Germinal center (tissue), 1 donor: ENCODE measurements around the gene CEP57.
A peak's percentile ranks its signal among the peaks of the same experiment; 100 is the strongest.
"Not testable (repeated sequence)": the region's sequence is repeated elsewhere in the genome, so short reads cannot be mapped to it uniquely, and the experiment has no call there.

ENCODE experiments used
- DNase-seq: peaks from one replicate; pipeline ENCODE4 v3.0.0; 2012; ENCODE audit warnings: mixed read lengths, low spot score

The CEP57 gene

GRCh38 chr11:95796501-95796900, 6.2 kb downstream of the CEP57 start:
- DNase-seq: no peak

- DNase-seq: no peak
Observed at GRCh38 chr11:95799546-95799945, 9.2 kb downstream of the CEP57 start.

- no peak for DNase-seq
Observed at GRCh38 chr11:95800438-95800837, 10.1 kb downstream of the CEP57 start.

GRCh38 chr11:95802806-95803205, 12.5 kb downstream of the CEP57 start:
- no peak for DNase-seq

- no peak for DNase-seq
Observed at GRCh38 chr11:95803973-95804372, 13.7 kb downstream of the CEP57 start.

GRCh38 chr11:95805869-95806268, 15.6 kb downstream of the CEP57 start:
- no peak for DNase-seq

GRCh38 chr11:95806464-95806863, 16.2 kb downstream of the CEP57 start:
- DNase-seq: not testable (repeated sequence)

- not testable (repeated sequence) for DNase-seq
Observed at GRCh38 chr11:95811052-95811451, 20.8 kb downstream of the CEP57 start.

GRCh38 chr11:95816037-95816436, 25.7 kb downstream of the CEP57 start:
- DNase-seq: no peak

GRCh38 chr11:95821640-95822039, 31.3 kb downstream of the CEP57 start:
- no peak for DNase-seq

- DNase-seq: no peak
Observed at GRCh38 chr11:95827696-95828095, 37.4 kb downstream of the CEP57 start.

- no peak for DNase-seq
Observed at GRCh38 chr11:95829580-95830259, 39.4 kb downstream of the CEP57 start.

- no peak for DNase-seq
Observed at GRCh38 chr11:95831198-95831883, 41.0 kb downstream of the CEP57 start.

- no peak for DNase-seq
Observed at GRCh38 chr11:95832763-95833162, 42.5 kb downstream of the CEP57 start.

GRCh38 chr11:95833378-95833777, 43.1 kb downstream of the CEP57 start:
- DNase-seq: no peak

GRCh38 chr11:95835351-95835750, 45.1 kb downstream of the CEP57 start:
- no peak for DNase-seq

- DNase-seq: peak; percentile 31
Observed at GRCh38 chr11:95835768-95836488, 45.6 kb downstream of the CEP57 start.

GRCh38 chr11:95845167-95845566, 54.9 kb downstream of the CEP57 start:
- DNase-seq: no peak

GRCh38 chr11:95849087-95849825, 59.0 kb downstream of the CEP57 start:
- no peak for DNase-seq

GRCh38 chr11:95850137-95850536, 59.8 kb downstream of the CEP57 start:
- DNase-seq: no peak

- no peak for DNase-seq
Observed at GRCh38 chr11:95853138-95853537, 62.8 kb downstream of the CEP57 start.

- DNase-seq: no peak
Observed at GRCh38 chr11:95853862-95854261, 63.6 kb downstream of the CEP57 start.
